Activated gamma-delta T cell treated with Interleukin-2 at 50 U/mL for 16 hours (primary cell): Measurements from ENCODE around the gene ALKBH5.

Experiments used
- DNase-seq: peaks from one replicate; pipeline ENCODE4 v3.0.0-alpha.2; 2020

ALKBH5 gene

GRCh38 chr17:18183334-18184142 lies at the start of gene ALKBH5:
Gene ALKBH5 (plus strand): TSS chr17:18183828. CDS start chr17:18184244, 416 bp downstream.
- DNase-seq: peak; percentile 97

- DNase-seq: no peak
These were observed 47.3 kb upstream of the ALKBH5 start for GRCh38 chr17:18136357-18136756.

GRCh38 chr17:18138065-18138749 lies 45.4 kb upstream of the ALKBH5 start:
- no peak for DNase-seq

- DNase-seq: no peak
These were observed 44.5 kb upstream of the ALKBH5 start for GRCh38 chr17:18139092-18139491.

- no peak for DNase-seq
These were observed 44.1 kb upstream of the ALKBH5 start for GRCh38 chr17:18139498-18139897.

- DNase-seq: no peak
These were observed 43.7 kb upstream of the ALKBH5 start for GRCh38 chr17:18139949-18140348.

- no peak for DNase-seq
These were observed 43.0 kb upstream of the ALKBH5 start for GRCh38 chr17:18140648-18141047.

- peak; percentile 43 for DNase-seq
These were observed 42.3 kb upstream of the ALKBH5 start for GRCh38 chr17:18141210-18141803.

GRCh38 chr17:18142417-18142816 lies 41.2 kb upstream of the ALKBH5 start:
- no peak for DNase-seq

GRCh38 chr17:18143044-18143936 lies 40.3 kb upstream of the ALKBH5 start:
- DNase-seq: no peak

- no peak for DNase-seq
These were observed 39.4 kb upstream of the ALKBH5 start for GRCh38 chr17:18144261-18144660.

- no peak for DNase-seq
These were observed 38.8 kb upstream of the ALKBH5 start for GRCh38 chr17:18144855-18145254.

GRCh38 chr17:18145811-18146210 lies 37.8 kb upstream of the ALKBH5 start:
- no peak for DNase-seq

GRCh38 chr17:18146259-18146658 lies 37.4 kb upstream of the ALKBH5 start:
- no peak for DNase-seq

GRCh38 chr17:18146980-18147379 lies 36.6 kb upstream of the ALKBH5 start:
- no peak for DNase-seq

- no peak for DNase-seq
These were observed 35.0 kb upstream of the ALKBH5 start for GRCh38 chr17:18148586-18148985.

GRCh38 chr17:18151290-18151689 lies 32.3 kb upstream of the ALKBH5 start:
- no peak for DNase-seq

- no peak for DNase-seq
These were observed 28.4 kb upstream of the ALKBH5 start for GRCh38 chr17:18155179-18155578.

GRCh38 chr17:18156171-18156975 lies 27.3 kb upstream of the ALKBH5 start:
- no peak for DNase-seq

- no peak for DNase-seq
These were observed 26.7 kb upstream of the ALKBH5 start for GRCh38 chr17:18156976-18157280.

GRCh38 chr17:18157354-18157985 lies 26.2 kb upstream of the ALKBH5 start:
- no peak for DNase-seq
